Naive thymus-derived CD8-positive, alpha-beta T cell (primary cell): ENCODE measurements around the gene CHAMP1. TPM values are rescaled to one million over a fixed set of nuclear protein-coding genes. Genes with fewer than 3 reads are reported as not detected.
"Not testable (repeated sequence)": the region's sequence is repeated elsewhere in the genome, so short reads cannot be mapped to it uniquely, and the experiment has no call there.

Experiments used
- ATAC-seq, 2 donors: fragments of 150-1000 bp; cut with Tn5 transposase in 1 of 2; sonication (Bioruptor Pico), chemical (Tn5 transposase) in 1 of 2; 1 replicate in 1 of 2; 2 replicates in 1 of 2; pipeline ENCODE4 v1.10.0; 2021; ENCODE audit warnings: mild to moderate bottlenecking in 2 of 2, moderate library complexity in 2 of 2
- POLR2A ChIA-PET: fragments of 350-600 bp; sonication (Branson Sonifier 250); formaldehyde crosslinking; loops from one replicate; lab custom pipeline; 2021; ENCODE audit warnings: antibody characterized with exemption; lab: Charles Lee
- DNase-seq, 10 donors: peaks; one replicate each; pipeline versions ENCODE4 v3.0.0 to v3.0.0-alpha.2; 2020 to 2022
- H3K27ac Mint-ChIP-seq, 10 donors: one replicate each; pipeline ENCODE4 v1.8.0; 2020 to 2022; ENCODE audit warnings: mild to moderate bottlenecking in 10 of 10, mixed read lengths in 10 of 10, moderate library complexity in 4 of 10, inconsistent platforms in 1 of 10
- H3K27me3 Mint-ChIP-seq, 5 donors: one replicate each; pipeline ENCODE4 v1.8.0; 2021 to 2022; ENCODE audit warnings: mixed read lengths in 5 of 5
- H3K36me3 Mint-ChIP-seq, 3 donors: one replicate each; pipeline ENCODE4 v1.8.0; 2020 to 2022; ENCODE audit warnings: mixed read lengths in 3 of 3, mild to moderate bottlenecking in 2 of 3, inconsistent platforms in 1 of 3
- H3K4me1 Mint-ChIP-seq, 4 donors: one replicate each; pipeline ENCODE4 v1.8.0; 2021 to 2022; ENCODE audit warnings: mixed read lengths in 4 of 4
- H3K4me3 Mint-ChIP-seq, 10 donors: one replicate each; pipeline ENCODE4 v1.8.0; 2020 to 2022; ENCODE audit warnings: mild to moderate bottlenecking in 10 of 10, mixed read lengths in 10 of 10, moderate library complexity in 6 of 10, inconsistent platforms in 1 of 10
- H3K9me3 Mint-ChIP-seq, 9 donors: one replicate each; pipeline ENCODE4 v1.8.0; 2020 to 2022; ENCODE audit warnings: mixed read lengths in 9 of 9, mild to moderate bottlenecking in 3 of 9, inconsistent platforms in 1 of 9, moderate library complexity in 1 of 9
- polyA plus RNA-seq, 3 donors: library from polyadenylated mRNA; unstranded; fragments of 300-500 nt; fragmentation: Illumina TruSeq; gene quantifications; one replicate each; pipeline ENCODE4 v1.2.3, GENCODE V29; 2021
- total RNA-seq, 8 experiments: library from RNA in 2 of 8; stranded (reverse) in 2 of 8; gene quantifications; one replicate each; pipeline ENCODE4 v1.2.3 and lab custom pipeline; 2021 to 2026

Gene CHAMP1
- total and polyA plus RNA-seq, 5 experiments from 2014 or later, result 4.4 to 27.3 (median 7.5) TPM

GRCh38 chr13:114320065-114320464 lies 5.8 kb downstream of the CHAMP1 start:
- Mint-ChIP-seq H3K27ac (peak overlapping the region in 8 of 10 donors; percentile 32 to 86 (median 56)), H3K36me3 (peaks cover 0 to 51% (median 17%) of the 10 kb centered on the region in 3 donors)
- POLR2A ChIA-PET, result no interaction called here

GRCh38 chr13:114321256-114321655 lies 7.0 kb downstream of the CHAMP1 start:
- DNase-seq, result no peak
- POLR2A ChIA-PET, result no interaction called here
- ATAC-seq, result no peak
- Mint-ChIP-seq H3K27me3 (no peaks in the 10 kb centered on the region), H3K4me3 (no peak overlapping the region), H3K4me1 (peaks cover 27 to 59% (median 46%) of the 10 kb centered on the region in 4 donors), H3K27ac (peak overlapping the region in 3 of 10 donors; percentile 14 to 87 (median 35)), H3K36me3 (peaks cover 0 to 63% (median 21%) of the 10 kb centered on the region in 3 donors), H3K9me3 (no peaks in the 10 kb centered on the region)

More at GRCh38 chr13:114320065-114320464, 5.8 kb downstream of the CHAMP1 start:
- Mint-ChIP-seq H3K9me3 (no peaks in the 10 kb centered on the region), H3K27me3 (no peaks in the 10 kb centered on the region), H3K4me1 (peaks cover 27 to 57% (median 44%) of the 10 kb centered on the region in 4 donors), H3K4me3 (no peak overlapping the region)
- ATAC-seq (no peak), DNase-seq (no peak)

- ATAC-seq (no peak), DNase-seq (no peak)
- Mint-ChIP-seq H3K4me1 (peaks cover 29 to 49% (median 44%) of the 10 kb centered on the region in 4 donors), H3K9me3 (no peaks in the 10 kb centered on the region), H3K36me3 (peaks cover 0 to 71% (median 21%) of the 10 kb centered on the region in 3 donors), H3K27me3 (no peaks in the 10 kb centered on the region), H3K27ac (peak overlapping the region in 1 of 10 donors; percentile 20), H3K4me3 (no peak overlapping the region)
- POLR2A ChIA-PET, result no interaction called here
Observed at GRCh38 chr13:114323349-114323748, 9.0 kb downstream of the CHAMP1 start.

- DNase-seq (no peak), ATAC-seq (no peak)
- Mint-ChIP-seq H3K4me1 (peaks cover 23 to 43% (median 36%) of the 10 kb centered on the region in 4 donors), H3K27ac (peak overlapping the region in 6 of 10 donors; percentile 0 to 68 (median 16)), H3K4me3 (no peak overlapping the region), H3K36me3 (peaks cover 0 to 70% (median 21%) of the 10 kb centered on the region in 3 donors), H3K9me3 (no peaks in the 10 kb centered on the region), H3K27me3 (no peaks in the 10 kb centered on the region)
- POLR2A ChIA-PET, result no interaction called here
Observed at GRCh38 chr13:114324334-114324733, 10.0 kb downstream of the CHAMP1 start.

- no peak for ATAC-seq
- Mint-ChIP-seq H3K27me3 (no peaks in the 10 kb centered on the region), H3K9me3 (no peaks in the 10 kb centered on the region), H3K27ac (peak overlapping the region in 4 of 10 donors; percentile 8 to 69 (median 16)), H3K4me1 (peaks cover 14 to 30% (median 25%) of the 10 kb centered on the region in 4 donors), H3K4me3 (no peak overlapping the region), H3K36me3 (peaks cover 0 to 64% (median 19%) of the 10 kb centered on the region in 3 donors)
- DNase-seq, result no peak
- POLR2A ChIA-PET, result no interaction called here
Observed at GRCh38 chr13:114325729-114326128, 11.4 kb downstream of the CHAMP1 start.

- peaks cover 0 to 42% (median 16%) of the 10 kb centered on the region in 3 donors for H3K36me3 Mint-ChIP-seq
- H3K27me3 Mint-ChIP-seq, result no peaks in the 10 kb centered on the region
- H3K4me1 Mint-ChIP-seq, result peaks cover 13 to 26% (median 23%) of the 10 kb centered on the region in 4 donors
- ATAC-seq, result no peak
- no peak overlapping the region for H3K4me3 Mint-ChIP-seq
- peak overlapping the region in 5 of 10 donors; percentile 7 to 79 (median 71) for H3K27ac Mint-ChIP-seq
- POLR2A ChIA-PET, result no interaction called here
- DNase-seq, result no peak
- H3K9me3 Mint-ChIP-seq, result no peaks in the 10 kb centered on the region
Observed at GRCh38 chr13:114328034-114328433, 13.7 kb downstream of the CHAMP1 start.

GRCh38 chr13:114328595-114328994 lies 14.3 kb downstream of the CHAMP1 start:
- no peaks in the 10 kb centered on the region for H3K9me3 Mint-ChIP-seq
- peak overlapping the region in 3 of 10 donors; percentile 4 to 22 (median 7) for H3K27ac Mint-ChIP-seq
- ATAC-seq (no peak), DNase-seq (no peak)
- H3K36me3 Mint-ChIP-seq, result peaks cover 0 to 39% (median 14%) of the 10 kb centered on the region in 3 donors
- no peaks in the 10 kb centered on the region for H3K27me3 Mint-ChIP-seq
- H3K4me1 Mint-ChIP-seq, result peaks cover 13 to 26% (median 24%) of the 10 kb centered on the region in 4 donors
- POLR2A ChIA-PET, result no interaction called here
- no peak overlapping the region for H3K4me3 Mint-ChIP-seq

- no peak overlapping the region for H3K4me3 Mint-ChIP-seq
- H3K27me3 Mint-ChIP-seq, result no peaks in the 10 kb centered on the region
Observed at GRCh38 chr13:114330086-114330485, 15.8 kb downstream of the CHAMP1 start.

GRCh38 chr13:114333881-114334280 lies 19.6 kb downstream of the CHAMP1 start:
- H3K27ac Mint-ChIP-seq, result peak overlapping the region in 3 of 10 donors; percentile 15 to 69 (median 62)
- peaks cover 4 to 20% (median 11%) of the 10 kb centered on the region in 4 donors for H3K4me1 Mint-ChIP-seq
- DNase-seq, ATAC-seq, POLR2A ChIA-PET, H3K36me3 Mint-ChIP-seq, H3K27me3 Mint-ChIP-seq, H3K9me3 Mint-ChIP-seq: not testable (repeated sequence)
- H3K4me3 Mint-ChIP-seq, result peak overlapping the region in 5 of 10 donors; percentile 15 to 49 (median 31)

More at GRCh38 chr13:114330086-114330485, 15.8 kb downstream of the CHAMP1 start:
- Mint-ChIP-seq H3K36me3 (peaks cover 0 to 24% (median 4%) of the 10 kb centered on the region in 3 donors), H3K4me1 (peaks cover 13 to 38% (median 31%) of the 10 kb centered on the region in 4 donors), H3K9me3 (no peaks in the 10 kb centered on the region), H3K27ac (peak overlapping the region in 1 of 10 donors; percentile 25)
- no peak for ATAC-seq
- DNase-seq, result no peak
- POLR2A ChIA-PET, result no interaction called here

GRCh38 chr13:114334305-114335053 lies 20.2 kb downstream of the CHAMP1 start:
- DNase-seq, result no peak
- peak overlapping the region; percentile 7 to 65 (median 28) for H3K4me3 Mint-ChIP-seq
- POLR2A ChIA-PET, result interaction anchor here (0.6 kb wide), 1 partner anchor 590 kb away, joined by 3 read pairs; no protein-coding TSS in a partner anchor
- no peak for ATAC-seq
- peak overlapping the region in 3 of 10 donors; percentile 15 to 69 (median 62) for H3K27ac Mint-ChIP-seq
- peaks cover 4 to 20% (median 10%) of the 10 kb centered on the region in 4 donors for H3K4me1 Mint-ChIP-seq
- peaks cover 0 to under 1% (median 0%) of the 10 kb centered on the region in 3 donors for H3K36me3 Mint-ChIP-seq
- H3K9me3 Mint-ChIP-seq, result no peaks in the 10 kb centered on the region
- H3K27me3 Mint-ChIP-seq, result no peaks in the 10 kb centered on the region

- ATAC-seq, H3K9me3 Mint-ChIP-seq, H3K36me3 Mint-ChIP-seq, H3K27me3 Mint-ChIP-seq, DNase-seq, H3K27ac Mint-ChIP-seq, POLR2A ChIA-PET, H3K4me3 Mint-ChIP-seq: not testable (repeated sequence)
- peaks cover 6 to 34% (median 14%) of the 10 kb centered on the region in 4 donors for H3K4me1 Mint-ChIP-seq
Observed at GRCh38 chr13:114336457-114336856, 22.2 kb downstream of the CHAMP1 start.

- Mint-ChIP-seq H3K9me3 (no peaks in the 10 kb centered on the region), H3K27ac (no peak overlapping the region), H3K27me3 (peaks cover 0 to 4% (median 0%) of the 10 kb centered on the region in 5 donors), H3K4me3 (no peak overlapping the region), H3K4me1 (peaks cover 6 to 30% (median 13%) of the 10 kb centered on the region in 4 donors), H3K36me3 (no peaks in the 10 kb centered on the region)
- DNase-seq (no peak), ATAC-seq (no peak)
- POLR2A ChIA-PET, result no interaction called here
Observed at GRCh38 chr13:114338959-114339358, 24.7 kb downstream of the CHAMP1 start.
